GM18508 (cell line): Measurements from ENCODE around the gene LMO7.

ENCODE experiments used
- ATAC-seq: cut with Tn5 transposase; IDR thresholded peaks from one replicate; pipeline ENCODE4 v1.9.1; 2021; ENCODE audit warnings: moderate number of reproducible peaks; ENCODE audit not compliant: insufficient read depth, unreplicated experiment

LMO7 gene

DNA sequence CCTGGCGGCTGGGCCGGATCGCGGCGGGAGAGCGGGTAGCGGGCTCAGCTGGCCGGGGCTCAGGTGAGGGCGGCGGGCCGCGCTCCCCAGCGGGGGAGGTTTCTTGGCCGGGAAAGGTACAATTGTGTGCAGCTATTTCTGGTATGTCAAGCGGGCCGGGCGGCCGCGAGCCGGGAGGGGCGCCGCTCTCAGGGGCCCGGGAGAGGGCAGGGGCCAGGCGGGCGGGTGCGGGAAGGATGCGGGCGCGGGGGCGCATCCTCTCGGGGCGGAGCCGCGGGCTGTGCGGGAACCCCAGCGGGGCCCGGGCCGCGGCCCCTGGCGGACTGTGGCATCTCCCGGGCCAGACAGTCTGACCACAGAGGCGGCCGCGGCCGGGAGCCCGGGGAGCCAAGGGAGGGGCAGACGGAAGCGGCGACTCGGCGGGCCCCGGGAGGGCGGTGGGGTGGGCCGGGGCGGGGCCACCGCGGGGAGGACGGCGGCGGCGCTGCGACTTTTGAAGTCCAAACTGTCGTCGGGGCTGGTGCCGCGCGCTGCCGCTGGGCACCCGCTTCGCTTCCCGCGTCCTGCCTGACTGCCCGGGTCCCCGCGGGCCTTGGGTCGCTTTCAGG lies at the start of gene LMO7:
Gene LMO7, plus strand, starts transcription at position 503 of the 608 bp plus-strand sequence. CDS start 328 bp downstream, outside the sequence.
- no peak for ATAC-seq

GRCh38 chr13:75587679-75588078 lies 48.5 kb upstream of the LMO7 start:
- no peak for ATAC-seq

DNA sequence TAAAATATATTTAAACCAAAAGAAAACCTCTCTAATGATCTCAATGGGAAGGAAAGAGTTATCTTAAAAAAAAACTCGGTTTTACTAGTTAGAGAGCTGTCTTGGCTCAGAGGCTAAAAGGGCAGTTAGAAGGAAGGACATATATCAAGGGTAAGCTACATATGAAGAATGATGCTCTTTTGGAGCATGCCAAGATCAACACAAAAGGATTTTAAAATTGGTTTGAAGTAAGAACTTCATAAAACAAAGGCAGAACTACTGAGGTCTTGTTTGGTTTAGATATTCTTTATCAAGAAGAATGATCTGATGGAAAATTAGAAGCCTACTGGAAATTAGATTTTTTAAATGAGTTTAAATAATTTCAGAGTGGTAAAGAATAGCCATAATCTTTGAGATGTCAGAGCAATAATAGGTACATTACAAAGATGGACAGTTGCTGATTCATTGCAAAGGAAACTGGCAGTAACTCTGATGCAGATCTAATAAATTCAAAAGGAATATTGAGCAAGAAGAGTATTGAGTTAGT lies 39.4 kb upstream of the LMO7 start:
- no peak for ATAC-seq

GRCh38 chr13:75600371-75600770 lies 35.8 kb upstream of the LMO7 start:
- no peak for ATAC-seq

GRCh38 chr13:75603038-75603437 lies 33.1 kb upstream of the LMO7 start:
- no peak for ATAC-seq

- ATAC-seq = no peak
These were observed 28.7 kb upstream of the LMO7 start for GRCh38 chr13:75607447-75607846.

DNA sequence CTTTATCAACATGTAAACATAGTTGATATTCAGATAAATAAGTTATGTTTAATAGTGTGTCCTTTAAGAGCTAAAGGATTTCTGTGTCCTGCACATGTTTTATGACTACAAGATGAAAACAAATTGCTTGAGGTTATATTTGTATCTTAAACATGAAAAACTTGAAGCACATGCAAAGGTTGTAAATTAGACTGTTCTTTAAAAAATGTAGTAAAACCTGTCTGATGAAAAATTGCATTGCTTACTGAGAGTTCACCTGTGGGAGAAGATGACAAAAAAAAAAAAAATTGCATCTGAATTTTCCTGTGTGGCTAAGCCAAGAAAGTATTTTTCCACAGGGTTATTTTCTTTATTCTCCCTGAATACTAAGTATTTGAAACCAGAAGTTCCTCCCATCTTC lies 25.7 kb upstream of the LMO7 start:
- ATAC-seq = no peak

- no peak for ATAC-seq
These were observed 23.8 kb upstream of the LMO7 start for GRCh38 chr13:75612354-75612753.

- ATAC-seq = no peak
These were observed 18.9 kb upstream of the LMO7 start for GRCh38 chr13:75617230-75617629.

DNA sequence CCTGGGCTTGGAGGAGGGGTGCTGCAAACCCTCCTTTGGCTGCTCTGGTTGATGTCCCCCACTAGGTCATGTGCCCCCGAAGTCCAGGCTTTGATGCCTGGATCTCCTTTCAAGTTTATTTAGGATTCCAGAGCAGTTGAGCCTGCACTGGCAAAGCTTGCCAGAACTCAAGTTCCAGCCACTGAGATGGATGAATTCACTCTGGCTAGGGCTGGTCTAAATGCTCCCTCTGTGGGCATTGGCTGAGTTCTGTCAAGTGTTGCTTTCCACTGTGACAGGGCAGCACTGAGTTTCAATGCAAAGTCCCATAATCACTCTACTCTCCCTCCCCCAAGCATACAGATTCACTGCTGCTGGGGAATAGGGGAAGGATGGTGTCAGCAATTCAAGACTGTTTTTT lies 17.8 kb upstream of the LMO7 start:
- ATAC-seq = no peak

- no peak for ATAC-seq
These were observed 16.1 kb upstream of the LMO7 start for GRCh38 chr13:75620020-75620419.

- ATAC-seq = no peak
These were observed 15.0 kb upstream of the LMO7 start for GRCh38 chr13:75621147-75621546.

DNA sequence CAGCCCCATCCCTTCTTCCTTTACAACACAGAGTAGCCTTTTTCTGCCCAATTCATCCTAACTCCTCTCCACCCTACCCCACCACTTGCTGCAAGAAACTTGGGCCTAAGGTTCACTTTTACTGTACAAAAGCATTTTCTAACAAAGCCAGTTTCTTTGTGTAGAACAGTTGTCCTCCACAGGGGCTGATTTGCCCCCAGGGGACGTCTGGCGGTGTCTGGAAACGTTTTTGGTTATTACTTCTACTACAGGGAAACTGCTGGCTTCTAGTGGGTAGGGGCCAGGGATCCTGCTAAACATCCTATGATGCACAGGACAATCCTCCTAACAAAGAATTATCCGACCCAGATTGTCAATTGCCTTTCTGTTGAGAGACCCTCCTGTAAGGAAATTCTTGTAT lies 7.3 kb upstream of the LMO7 start:
- no peak for ATAC-seq

DNA sequence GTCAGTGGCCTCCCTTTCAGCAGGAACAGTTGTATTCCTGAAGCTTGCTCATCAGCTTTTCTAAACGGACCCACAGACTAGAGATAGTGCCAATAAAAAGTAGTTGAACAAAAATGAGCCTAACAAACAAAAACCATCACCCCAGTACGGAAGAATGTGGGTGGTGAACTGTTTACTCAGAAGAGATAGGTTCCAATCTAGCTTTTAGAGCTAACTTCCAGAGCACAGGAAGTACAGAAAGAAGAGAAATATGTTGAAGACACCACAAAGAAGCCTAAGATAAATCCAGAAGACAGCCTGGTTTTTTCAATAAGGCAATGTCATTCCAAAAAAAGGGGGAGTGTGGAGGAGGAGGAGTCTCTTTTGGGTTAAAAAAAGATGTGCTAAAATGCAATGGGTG lies 2.8 kb upstream of the LMO7 start:
- no peak for ATAC-seq

DNA sequence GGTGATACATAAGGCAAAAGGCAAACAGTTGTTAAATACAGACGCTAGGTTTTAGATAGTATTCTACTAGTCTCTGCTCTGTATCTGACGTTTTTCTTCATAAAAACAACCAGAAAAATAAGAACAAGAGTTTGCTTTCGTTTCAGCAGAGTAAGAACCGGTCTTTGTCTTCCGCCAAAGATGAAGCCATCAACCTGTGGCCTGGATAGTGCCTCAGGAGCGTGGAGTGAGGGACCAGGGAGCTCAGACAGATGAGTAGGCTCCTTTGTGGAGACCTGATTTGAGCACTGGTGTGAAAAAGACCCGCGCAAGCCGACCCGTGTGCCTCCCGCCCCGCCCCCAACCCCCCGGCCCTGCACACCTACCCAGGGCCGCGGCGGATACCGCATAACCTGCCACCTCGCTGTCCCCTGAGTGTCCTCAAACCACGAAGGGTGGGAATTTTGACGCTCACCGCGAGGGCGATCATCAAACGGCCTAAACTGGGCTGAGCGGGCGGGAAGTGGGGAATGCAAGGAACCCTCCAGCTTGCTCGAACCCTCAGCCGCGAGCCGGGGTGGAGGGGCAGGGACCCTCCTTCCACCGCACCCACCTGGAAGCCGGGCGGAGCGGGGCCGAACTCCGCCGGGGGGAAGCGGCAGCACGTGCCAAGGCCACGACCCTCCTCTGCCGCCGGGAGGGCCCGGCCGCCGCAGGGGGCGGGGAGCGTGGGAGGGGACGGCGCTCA lies 866 bp upstream of the LMO7 start:
- ATAC-seq = no peak

GRCh38 chr13:75636436-75637180 lies 478 bp downstream of the LMO7 start:
- ATAC-seq = no peak

DNA sequence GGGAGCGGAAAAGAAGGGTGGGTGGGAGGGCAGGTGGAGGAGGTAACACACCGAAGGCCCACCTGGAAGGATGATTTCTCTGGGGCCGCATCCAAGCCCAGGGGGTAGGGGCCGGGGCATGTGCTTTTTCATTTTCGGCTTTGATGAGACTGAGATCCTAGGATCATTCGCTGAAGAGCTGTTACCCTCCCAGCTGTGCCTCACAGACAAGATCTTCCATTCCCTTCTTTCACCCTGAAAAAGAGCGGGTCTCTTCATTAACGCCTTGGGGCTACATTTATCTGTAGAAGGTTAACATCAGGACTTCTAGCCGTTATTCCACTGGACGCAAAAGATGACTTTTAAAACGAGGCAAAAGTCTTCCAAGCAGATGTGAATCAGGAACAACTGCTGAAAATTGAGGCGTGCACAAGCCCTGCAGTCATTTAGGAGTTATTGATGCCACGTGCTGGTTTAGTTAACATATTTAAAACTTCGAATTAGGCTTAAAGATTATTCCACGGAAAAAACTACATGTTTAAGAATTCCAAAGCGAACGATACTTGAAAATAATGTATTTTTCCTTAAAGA lies 1.1 kb downstream of the LMO7 start:
- no peak for ATAC-seq

- no peak for ATAC-seq
These were observed 3.3 kb downstream of the LMO7 start for GRCh38 chr13:75639454-75639853.

- ATAC-seq = no peak
These were observed 4.9 kb downstream of the LMO7 start for GRCh38 chr13:75641026-75641425.

DNA sequence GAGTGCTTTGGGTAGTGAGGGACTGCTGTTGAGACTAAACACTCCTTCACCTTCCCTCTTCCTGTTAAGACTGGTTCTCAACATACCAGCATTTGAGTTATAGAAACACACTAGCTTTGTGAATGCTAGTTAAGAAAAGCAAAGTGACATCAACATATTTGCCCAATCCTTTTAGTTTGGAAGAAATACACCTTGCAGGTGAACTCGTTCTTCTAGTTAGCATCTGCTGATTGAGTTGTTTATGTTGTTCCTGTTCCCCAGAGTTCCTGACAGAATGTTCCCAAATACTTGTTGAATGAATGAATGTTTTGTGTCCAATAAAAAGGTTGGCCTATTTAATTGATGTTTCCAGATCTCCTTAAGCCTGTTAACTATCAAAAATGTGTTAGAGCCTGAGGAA lies 7.1 kb downstream of the LMO7 start:
- no peak for ATAC-seq

DNA sequence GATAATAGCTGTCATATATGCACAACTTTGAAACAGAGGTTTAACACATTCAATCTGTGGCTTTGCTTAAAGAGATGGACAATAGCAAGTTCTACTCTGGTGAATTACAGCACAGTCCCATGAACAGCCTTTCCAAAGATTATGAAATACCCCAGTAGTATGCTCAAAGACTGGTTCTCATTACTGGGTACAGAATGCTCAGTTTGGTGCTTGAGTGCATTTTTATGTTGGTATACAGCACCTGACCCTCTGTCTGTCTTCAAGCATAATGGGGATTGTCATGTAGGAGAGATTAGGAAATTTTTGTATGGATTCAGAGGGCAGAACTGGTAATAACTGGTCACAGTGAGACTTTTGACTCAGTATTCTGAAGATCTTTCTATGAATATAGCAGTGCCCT lies 7.6 kb downstream of the LMO7 start:
- ATAC-seq = no peak
